HG03469 (cell line): ENCODE data around the gene ODC1.
A peak's percentile ranks its signal among the peaks of the same experiment; 100 is the strongest.
"Not testable (repeated sequence)": the region's sequence is repeated elsewhere in the genome, so short reads cannot be mapped to it uniquely, and the experiment has no call there.

ENCODE experiments used
- ATAC-seq: cut with Tn5 transposase; IDR thresholded peaks from one replicate; pipeline ENCODE4 v1.9.1; 2021; ENCODE audit warnings: mild to moderate bottlenecking, moderate library complexity, moderate number of reproducible peaks; ENCODE audit not compliant: unreplicated experiment

The ODC1 gene

GRCh38 chr2:10447895-10448575 lies at the start of gene ODC1:
Gene ODC1 (minus strand): TSS chr2:10448327. CDS start chr2:10445032, 3,295 bp downstream.
- ATAC-seq = peak; percentile 33

DNA sequence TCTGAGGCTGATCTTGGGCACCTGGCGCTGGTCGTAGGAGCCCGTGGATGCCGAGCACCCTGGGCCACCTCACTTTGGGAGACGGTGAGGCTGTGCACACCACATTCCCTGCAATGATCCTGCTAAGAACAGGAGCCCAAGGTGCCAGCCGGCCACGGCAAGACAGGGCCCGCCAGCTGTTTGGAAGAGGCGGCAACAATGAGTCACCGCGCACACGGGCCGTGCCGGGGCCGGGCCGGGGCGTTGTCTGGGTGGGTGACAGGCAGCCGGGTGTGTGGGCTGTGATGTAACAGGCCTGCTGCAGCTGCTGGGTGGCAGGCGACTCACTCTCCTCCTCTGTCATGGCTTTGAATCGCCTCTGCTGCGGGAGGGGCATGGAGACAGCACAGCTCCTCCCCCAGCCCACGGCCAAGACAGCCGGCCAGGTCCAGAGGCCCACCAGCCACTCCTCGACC lies 49.7 kb upstream of the ODC1 start:
- ATAC-seq = no peak

- no peak for ATAC-seq
These were observed 47.8 kb upstream of the ODC1 start for GRCh38 chr2:10495988-10496313.

GRCh38 chr2:10495311-10495987 lies 47.3 kb upstream of the ODC1 start:
- no peak for ATAC-seq

- ATAC-seq = no peak
These were observed 46.4 kb upstream of the ODC1 start for GRCh38 chr2:10494351-10495066.

DNA sequence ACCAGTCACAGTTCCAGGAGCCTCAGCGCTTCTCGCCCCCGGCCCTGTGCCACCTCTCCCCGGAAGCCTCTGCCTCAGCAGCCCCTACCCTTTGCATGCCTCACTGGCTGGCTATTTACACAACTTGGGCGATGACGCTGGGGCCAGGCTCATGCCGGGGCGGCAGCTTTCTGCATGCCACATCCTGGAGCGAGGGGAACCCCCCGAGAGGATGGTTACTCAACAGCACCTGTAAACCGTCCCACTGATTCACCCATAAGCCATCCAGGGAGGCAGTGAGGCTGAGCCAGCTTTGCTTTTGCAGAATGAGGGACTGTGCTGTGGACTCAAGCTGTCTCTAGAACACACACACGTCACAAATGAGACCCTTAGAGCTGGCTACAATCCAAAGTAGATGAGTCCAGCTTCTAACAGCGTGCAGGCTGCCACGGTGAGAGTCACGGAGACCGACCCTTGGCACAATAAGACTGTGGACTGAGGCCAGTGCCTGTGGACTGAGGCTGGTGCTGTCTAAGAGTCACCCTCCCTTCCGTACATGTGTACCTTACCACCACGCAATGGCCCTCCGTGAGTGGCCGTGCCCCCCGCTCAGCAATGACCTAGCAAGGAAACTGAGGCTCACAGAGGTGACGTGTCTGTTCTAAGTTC lies 45.6 kb upstream of the ODC1 start:
- peak; percentile 99 for ATAC-seq

DNA sequence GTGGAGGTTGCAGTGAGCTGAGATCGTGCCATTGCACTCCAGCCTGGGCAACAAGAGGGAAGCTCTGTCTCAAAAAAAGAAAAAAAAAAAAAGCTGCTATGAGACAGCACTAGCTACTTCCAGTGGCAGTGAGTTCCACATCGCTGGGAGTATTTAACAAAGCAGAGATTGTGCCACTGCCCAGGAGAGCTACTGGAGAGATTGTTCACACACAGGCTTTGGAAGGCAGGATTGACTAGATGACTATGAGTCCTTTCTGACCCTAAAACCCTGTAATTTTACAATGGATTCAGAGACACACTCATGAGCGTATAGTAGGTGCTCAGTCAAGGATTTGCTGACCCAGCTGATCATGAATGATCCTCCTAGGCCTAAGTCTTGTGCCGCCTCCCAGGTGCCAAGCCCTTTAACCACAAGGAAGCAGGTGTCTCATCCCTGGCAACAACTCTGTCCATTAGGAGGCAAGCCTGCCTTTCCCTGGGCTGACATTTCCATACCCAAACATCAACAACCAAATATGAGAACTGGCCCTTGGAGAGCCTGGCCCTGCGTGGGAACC lies 45.0 kb upstream of the ODC1 start:
- ATAC-seq = no peak

DNA sequence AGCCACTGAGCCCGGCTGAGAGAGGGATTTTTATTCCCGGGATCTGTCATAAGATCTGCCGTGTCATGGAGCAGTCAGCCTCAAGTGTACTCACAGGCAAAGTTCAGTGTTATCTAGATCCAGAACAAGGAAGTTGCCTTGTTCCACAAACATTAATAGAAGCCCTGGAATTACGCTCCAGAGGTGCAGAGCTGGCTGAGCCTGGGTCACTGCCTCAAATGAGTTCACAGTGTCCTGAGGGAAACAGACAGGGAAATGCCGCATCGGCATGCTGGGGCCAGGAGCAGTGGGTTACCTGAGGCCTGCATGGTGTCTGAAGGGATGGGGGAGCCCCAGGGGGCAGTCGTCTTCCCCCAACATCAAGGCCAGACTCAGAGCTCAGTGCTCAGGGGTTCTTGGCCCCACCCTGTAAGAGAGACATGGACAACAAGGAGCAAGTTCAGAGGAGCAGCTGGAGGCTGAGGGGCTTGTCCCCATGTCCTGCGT lies 42.7 kb upstream of the ODC1 start:
- no peak for ATAC-seq

DNA sequence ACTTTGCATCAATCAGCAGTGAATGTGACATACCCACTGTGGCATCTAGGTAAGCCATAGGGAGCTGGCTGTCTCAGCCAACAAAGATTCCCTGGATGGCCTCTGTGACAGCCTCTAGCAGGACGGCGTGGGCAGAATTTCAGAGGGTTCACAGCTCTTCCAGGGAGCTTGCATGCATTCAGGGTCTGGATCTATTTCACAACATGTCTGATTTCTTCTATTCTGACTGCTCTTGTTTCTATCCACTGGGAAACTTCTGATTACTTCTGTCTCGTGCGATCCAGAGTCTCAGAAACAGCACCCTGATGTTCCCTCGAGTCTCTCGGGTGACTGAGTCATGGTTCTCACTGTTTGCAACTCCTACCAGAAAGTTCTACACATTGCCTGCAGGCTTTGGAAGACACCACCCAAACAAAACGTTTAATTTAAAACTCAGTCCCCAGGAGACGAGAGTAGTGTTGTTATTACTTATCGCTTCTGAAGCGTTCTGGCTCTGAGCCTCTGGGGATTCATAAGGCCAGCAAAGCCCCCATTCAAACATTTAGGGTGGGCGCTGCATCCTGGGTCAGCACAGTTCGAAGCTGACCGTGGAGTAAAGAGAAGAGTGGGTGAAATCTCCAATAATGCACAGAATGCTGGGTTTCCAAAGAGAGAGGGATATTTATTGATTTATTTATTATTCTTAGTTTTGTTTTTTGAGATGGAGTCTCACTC lies 41.9 kb upstream of the ODC1 start:
- ATAC-seq = no peak

- ATAC-seq = not testable (repeated sequence)
These were observed 40.0 kb upstream of the ODC1 start for GRCh38 chr2:10488142-10488541.

- ATAC-seq = not testable (repeated sequence)
These were observed 39.6 kb upstream of the ODC1 start for GRCh38 chr2:10487741-10488104.

DNA sequence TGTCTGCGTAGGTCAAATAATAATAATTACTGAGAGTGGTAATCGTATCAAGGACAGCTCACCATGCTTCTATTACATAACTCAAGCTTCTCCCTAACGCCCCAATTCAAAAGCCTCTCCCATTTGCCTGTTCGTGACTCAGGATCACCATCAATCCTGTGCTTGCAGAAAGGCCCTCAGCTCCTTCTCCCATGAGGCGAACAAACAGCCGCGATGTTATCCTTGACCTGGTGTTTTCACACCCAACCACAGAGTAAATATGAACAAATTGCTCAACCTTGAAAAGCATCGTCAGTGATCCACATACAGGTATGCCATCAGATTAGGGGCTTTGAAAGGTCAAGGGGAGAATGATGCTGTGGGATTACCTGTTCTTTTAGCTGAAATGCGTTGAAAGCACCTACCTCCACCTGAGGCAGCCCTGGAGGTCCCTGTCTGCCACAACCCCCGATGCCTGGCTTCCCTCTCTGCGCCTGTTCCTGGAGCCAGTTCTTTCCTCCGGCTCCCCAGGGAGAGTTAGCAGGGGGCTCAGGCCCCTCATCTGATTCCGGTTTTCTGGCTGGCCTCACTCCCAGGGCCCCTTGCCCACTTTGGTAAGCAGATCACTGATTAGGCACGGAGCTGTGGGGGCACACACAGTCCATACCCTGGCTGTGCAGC lies 39.1 kb upstream of the ODC1 start:
- ATAC-seq = no peak

DNA sequence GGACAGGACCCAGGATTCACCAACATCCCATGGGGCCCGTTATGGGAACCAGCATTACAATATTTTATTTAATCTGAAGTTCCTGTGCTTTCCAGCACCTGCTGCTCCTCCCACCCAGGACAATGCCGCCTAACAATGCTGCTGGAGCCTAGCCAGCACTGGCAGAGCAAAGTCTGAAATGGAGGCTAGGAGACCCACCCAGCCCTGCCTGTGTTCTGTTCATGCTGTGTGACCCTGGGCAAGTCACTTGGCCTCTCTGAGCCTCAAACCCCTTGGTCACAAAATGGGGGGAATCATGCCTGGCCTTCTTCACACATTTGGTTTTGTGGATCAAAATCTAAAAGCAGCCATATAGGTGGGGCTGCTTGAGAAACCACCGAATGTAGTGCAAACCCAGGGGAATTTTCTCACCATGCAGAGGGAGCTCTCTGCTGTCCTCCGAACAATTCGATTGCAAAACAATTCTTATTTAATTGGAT lies 38.5 kb upstream of the ODC1 start:
- no peak for ATAC-seq

DNA sequence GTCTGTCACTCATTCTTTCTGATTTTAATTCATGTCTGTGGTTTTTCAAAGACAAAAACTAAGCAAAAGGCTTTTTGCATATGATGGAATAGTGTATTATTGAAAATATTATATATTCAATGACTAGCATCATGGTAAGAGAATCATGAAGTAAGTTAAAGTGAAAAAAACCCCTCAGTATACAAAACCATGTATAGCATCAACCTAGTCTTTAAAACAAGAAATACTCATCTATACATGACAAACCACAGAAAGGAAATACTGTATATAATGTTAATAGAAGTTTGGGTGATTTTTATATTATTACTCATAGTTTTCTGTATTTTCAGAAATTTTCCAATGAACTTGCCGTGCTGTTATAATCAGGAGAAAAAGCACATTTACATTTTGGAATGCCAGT lies 38.0 kb upstream of the ODC1 start:
- ATAC-seq = no peak

- no peak for ATAC-seq
These were observed 34.8 kb upstream of the ODC1 start for GRCh38 chr2:10482913-10483312.

GRCh38 chr2:10482460-10482859 lies 34.3 kb upstream of the ODC1 start:
- no peak for ATAC-seq

- no peak for ATAC-seq
These were observed 33.6 kb upstream of the ODC1 start for GRCh38 chr2:10481666-10482157.

DNA sequence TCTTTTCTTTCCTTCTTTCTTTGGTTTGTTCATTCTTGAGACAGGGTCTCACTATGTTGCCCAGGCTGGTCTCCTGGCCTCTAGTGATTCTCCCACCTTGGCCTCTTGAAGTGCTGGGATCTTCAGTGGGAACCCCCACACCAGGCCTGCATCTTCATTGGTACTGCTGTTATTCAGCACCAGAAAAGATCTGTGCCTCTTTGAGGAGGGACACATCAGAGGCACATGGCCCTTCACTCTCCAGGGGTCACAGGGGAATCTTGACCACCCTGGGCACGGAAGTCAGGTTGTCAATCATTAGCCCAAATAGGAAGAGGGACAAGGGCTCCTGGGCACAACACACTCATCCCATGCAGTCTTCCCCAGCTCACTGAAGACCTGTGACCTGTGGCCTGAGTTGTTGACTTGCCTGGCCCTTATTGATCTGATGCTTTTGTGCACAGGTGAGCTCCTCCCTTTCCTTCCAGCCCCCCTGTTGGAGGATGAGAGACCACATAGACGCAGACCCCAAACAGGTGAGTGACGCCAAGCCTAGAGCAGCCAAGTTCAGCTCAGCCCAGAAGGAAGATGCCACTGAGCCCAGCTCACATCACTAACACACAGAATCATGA lies 33.0 kb upstream of the ODC1 start:
- ATAC-seq = no peak

DNA sequence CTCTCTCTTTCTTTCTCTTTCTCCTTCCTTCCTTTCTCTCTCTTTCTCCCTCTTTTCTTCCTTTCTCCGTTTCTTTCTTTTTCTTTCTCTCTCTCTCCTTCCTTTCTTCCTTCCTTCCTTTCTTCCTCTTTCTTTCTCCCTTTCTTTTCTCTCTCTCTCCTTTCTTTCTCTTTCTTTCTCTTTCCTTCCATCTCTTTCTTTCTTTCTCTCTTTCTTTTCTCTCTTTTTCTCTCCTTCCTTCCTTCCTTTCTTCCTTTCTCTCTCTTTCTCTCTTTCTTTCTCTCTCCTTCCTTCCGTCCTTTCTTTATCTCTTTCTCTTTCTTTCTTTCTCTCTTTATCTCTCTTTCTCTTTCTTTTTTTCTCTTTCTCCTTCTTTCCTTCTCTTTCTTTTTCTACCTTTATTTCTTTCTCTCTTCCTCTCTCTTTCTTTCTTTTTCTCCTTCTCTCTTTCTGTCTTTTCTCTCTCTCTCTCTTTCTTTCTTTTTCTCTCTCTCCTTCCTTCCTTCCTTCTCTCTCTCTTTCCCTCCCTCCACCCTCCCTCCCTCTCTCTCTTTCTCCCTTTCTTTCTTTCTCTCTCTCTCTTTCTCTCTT lies 32.3 kb upstream of the ODC1 start:
- no peak for ATAC-seq
